ENCODE measurements around the gene ZNF574. TPM values are rescaled to one million over a fixed set of nuclear protein-coding genes. Genes with fewer than 3 reads are reported as not detected.
"Not testable (repeated sequence)": the region's sequence is repeated elsewhere in the genome, so short reads cannot be mapped to it uniquely, and the experiment has no call there.

The ZNF574 gene
- total RNA-seq, 4 donors from 2014 or later = 11.0 to 24.2 (median 17.0) TPM

GRCh38 chr19:42099336-42099925, 23.5 kb downstream of the ZNF574 start:
- no peak for DNase-seq
- no peak overlapping the region for H3K27ac ChIP-seq
- H3K4me3 ChIP-seq = no peak overlapping the region
- no peaks in the 10 kb centered on the region for H3K36me3 ChIP-seq
- no peaks in the 10 kb centered on the region for H3K27me3 ChIP-seq
- no peaks in the 10 kb centered on the region for H3K4me1 ChIP-seq
- TF ChIP-seq POLR2A (IDR thresholded peaks at IDR 0.05) = no peak
- TF ChIP-seq CTCF (IDR thresholded peaks at IDR 0.05) = no peak
- no peaks in the 10 kb centered on the region for H3K9me3 ChIP-seq

- not testable (repeated sequence) for DNase-seq, H3K4me1 ChIP-seq, H3K36me3 ChIP-seq, H3K27me3 ChIP-seq, H3K9me3 ChIP-seq, H3K27ac ChIP-seq, H3K4me3 ChIP-seq
Measured at GRCh38 chr19:42100241-42100640, 24.3 kb downstream of the ZNF574 start.

GRCh38 chr19:42102877-42103276, 26.9 kb downstream of the ZNF574 start:
- DNase-seq = no peak
- no peak overlapping the region for H3K27ac ChIP-seq
- H3K9me3 ChIP-seq = no peaks in the 10 kb centered on the region
- H3K4me1 ChIP-seq = no peaks in the 10 kb centered on the region
- H3K36me3 ChIP-seq = no peaks in the 10 kb centered on the region
- H3K4me3 ChIP-seq = no peak overlapping the region
- H3K27me3 ChIP-seq = no peaks in the 10 kb centered on the region
- TF ChIP-seq CTCF (IDR thresholded peaks at IDR 0.05) (no peak), POLR2A (IDR thresholded peaks at IDR 0.05) (no peak)

- Histone ChIP-seq H3K9me3 (no peaks in the 10 kb centered on the region), H3K27me3 (no peaks in the 10 kb centered on the region), H3K27ac (no peak overlapping the region), H3K4me1 (peaks cover 0 to 13% (median 0%) of the 10 kb centered on the region in 4 donors), H3K4me3 (no peak overlapping the region), H3K36me3 (no peaks in the 10 kb centered on the region)
- no peak for DNase-seq
- TF ChIP-seq CTCF (IDR thresholded peaks at IDR 0.05) = no peak
Measured at GRCh38 chr19:42105368-42105767, 29.4 kb downstream of the ZNF574 start.

- Histone ChIP-seq H3K9me3 (no peaks in the 10 kb centered on the region), H3K4me3 (no peak overlapping the region), H3K27me3 (no peaks in the 10 kb centered on the region), H3K36me3 (no peaks in the 10 kb centered on the region), H3K4me1 (peaks cover 0 to 17% (median 0%) of the 10 kb centered on the region in 4 donors), H3K27ac (peak overlapping the region in 1 of 4 donors; percentile 40)
- peak; percentile 85 to 95 (median 90) for DNase-seq
- TF ChIP-seq POLR2A (IDR thresholded peaks at IDR 0.05) (no peak), CTCF (IDR thresholded peaks at IDR 0.05) (peak; percentile 96 to 99 (median 99))
Measured at GRCh38 chr19:42108527-42109389, 32.8 kb downstream of the ZNF574 start.

GRCh38 chr19:42109896-42110295, 33.9 kb downstream of the ZNF574 start:
- H3K27me3 ChIP-seq = no peaks in the 10 kb centered on the region
- no peak for TF ChIP-seq CTCF (IDR thresholded peaks at IDR 0.05)
- TF ChIP-seq POLR2A (IDR thresholded peaks at IDR 0.05) = no peak
- H3K36me3 ChIP-seq = no peaks in the 10 kb centered on the region
- H3K4me1 ChIP-seq = peaks cover 0 to 18% (median 0%) of the 10 kb centered on the region in 4 donors
- H3K9me3 ChIP-seq = no peaks in the 10 kb centered on the region
- DNase-seq = no peak
- H3K27ac ChIP-seq = no peak overlapping the region
- H3K4me3 ChIP-seq = no peak overlapping the region
